Measurements from ENCODE around the gene HELQ.
A peak's percentile ranks its signal among the peaks of the same experiment; 100 is the strongest.

Gene HELQ

GRCh38 chr4:83378419-83378818, 77.2 kb downstream of the HELQ start:
- TF ChIP-seq CTCF (IDR thresholded peaks at IDR 0.05; ENCODE audit: extremely low read depth, insufficient read depth, missing control alignments), result no peak
- no peak for DNase-seq (ENCODE audit: low spot score)
- in situ Hi-C loops (cut with MboI; ENCODE audit: low pct_unique_long_range_greater_than_20kb, low sequenced_read_pairs, unreplicated experiment), result no loop called here

GRCh38 chr4:83372931-83373330, 82.7 kb downstream of the HELQ start:
- no peak for TF ChIP-seq CTCF (IDR thresholded peaks at IDR 0.05; ENCODE audit: extremely low read depth, insufficient read depth, missing control alignments)
- in situ Hi-C loops (cut with MboI; ENCODE audit: low pct_unique_long_range_greater_than_20kb, low sequenced_read_pairs, unreplicated experiment), result no loop called here

DNA sequence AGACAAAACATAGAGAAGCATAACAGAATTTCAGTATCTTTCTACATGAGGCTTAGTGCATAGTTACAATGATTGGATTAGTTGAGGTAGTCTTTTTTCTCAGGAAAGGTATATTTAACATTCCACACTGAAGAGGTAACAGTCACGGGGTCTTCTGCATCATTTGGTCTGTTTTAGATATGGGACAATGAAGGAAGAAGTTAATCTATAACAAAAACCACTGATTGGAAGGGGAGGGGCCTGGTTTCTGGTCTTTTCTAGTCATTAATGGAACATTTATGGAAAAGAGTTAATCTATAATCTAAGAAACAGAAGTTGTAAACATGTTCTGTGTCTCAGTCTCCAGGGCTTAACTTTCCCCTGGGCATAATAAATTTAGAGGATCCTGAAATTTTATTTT, 83.7 kb downstream of the HELQ start:
- in situ Hi-C loops (cut with MboI; ENCODE audit: low pct_unique_long_range_greater_than_20kb, low sequenced_read_pairs, unreplicated experiment), result no loop called here
- no peak for TF ChIP-seq CTCF (IDR thresholded peaks at IDR 0.05; ENCODE audit: extremely low read depth, insufficient read depth, missing control alignments)
- no peak for DNase-seq (ENCODE audit: low spot score)

More at GRCh38 chr4:83372931-83373330, 82.7 kb downstream of the HELQ start:
- DNase-seq (ENCODE audit: low spot score), result no peak

GRCh38 chr4:83371235-83371634, 84.4 kb downstream of the HELQ start:
- no peak for DNase-seq (ENCODE audit: low spot score)
- in situ Hi-C loops (cut with MboI; ENCODE audit: low pct_unique_long_range_greater_than_20kb, low sequenced_read_pairs, unreplicated experiment), result no loop called here
- TF ChIP-seq CTCF (IDR thresholded peaks at IDR 0.05; ENCODE audit: extremely low read depth, insufficient read depth, missing control alignments), result no peak

- no peak for DNase-seq (ENCODE audit: low spot score)
- in situ Hi-C loops (cut with MboI; ENCODE audit: low pct_unique_long_range_greater_than_20kb, low sequenced_read_pairs, unreplicated experiment), result no loop called here
- no peak for TF ChIP-seq CTCF (IDR thresholded peaks at IDR 0.05; ENCODE audit: extremely low read depth, insufficient read depth, missing control alignments)
Measured at GRCh38 chr4:83370640-83370906, 85.0 kb downstream of the HELQ start.

GRCh38 chr4:83369831-83370639, 85.6 kb downstream of the HELQ start:
- in situ Hi-C loops (cut with MboI; ENCODE audit: low pct_unique_long_range_greater_than_20kb, low sequenced_read_pairs, unreplicated experiment), result no loop called here
- no peak for DNase-seq (ENCODE audit: low spot score)
- TF ChIP-seq CTCF (IDR thresholded peaks at IDR 0.05; ENCODE audit: extremely low read depth, insufficient read depth, missing control alignments), result peak; percentile 22
